Mesodermal cell (in vitro differentiated cells): ENCODE data around the gene TACC3.

Experiments
- H3K27ac ChIP-seq: 2 replicates; pipeline ENCODE4 v1.7.0; 2013; ENCODE audit warnings: mild to moderate bottlenecking, low read depth, low read length, moderate library complexity; ENCODE audit not compliant: severe bottlenecking
- H3K36me3 ChIP-seq: 2 replicates; pipeline ENCODE4 v1.7.1; 2013; ENCODE audit warnings: mild to moderate bottlenecking, low read length, moderate library complexity; ENCODE audit not compliant: control insufficient read depth, insufficient read depth
- H3K4me1 ChIP-seq: one replicate; pipeline ENCODE4 v1.7.1; 2013; ENCODE audit warnings: mild to moderate bottlenecking, low read length; ENCODE audit not compliant: insufficient read depth, control insufficient read depth, poor library complexity, severe bottlenecking
- H3K4me3 ChIP-seq: 2 replicates; pipeline ENCODE4 v1.7.0; 2013; ENCODE audit warnings: low read length, control low read depth, mild to moderate bottlenecking; ENCODE audit not compliant: insufficient read depth, poor library complexity, severe bottlenecking; ENCODE audit errors: extremely low read depth
- H3K9me3 ChIP-seq: 2 replicates; pipeline ENCODE4 v1.7.1; 2013; ENCODE audit warnings: mild to moderate bottlenecking, low read length, moderate library complexity; ENCODE audit not compliant: control insufficient read depth
- WGBS, 2 experiments: methylation state at CpG; one replicate each; pipeline ENCODE4 v1.1.5; 2013; ENCODE audit warnings: missing lambda C conversion rate in 2 of 2; ENCODE audit not compliant: insufficient coverage in 2 of 2; 5-methylcytosine and 5-hydroxymethylcytosine counted together

Gene TACC3

GRCh38 chr4:1749370-1749769 lies 28.0 kb downstream of the TACC3 start:
- peaks cover 4% of the 10 kb centered on the region for H3K36me3 ChIP-seq
- no peaks in the 10 kb centered on the region for H3K9me3 ChIP-seq
- H3K4me1 ChIP-seq: no peaks in the 10 kb centered on the region
- H3K4me3 ChIP-seq: no peak overlapping the region
- 100% methylated on average over 1 of the region's 3 CpGs for WGBS, 2 experiments
- no peak overlapping the region for H3K27ac ChIP-seq

GRCh38 chr4:1749826-1750225 lies 28.5 kb downstream of the TACC3 start:
- Histone ChIP-seq H3K4me3 (no peak overlapping the region), H3K27ac (no peak overlapping the region), H3K36me3 (no peaks in the 10 kb centered on the region), H3K4me1 (no peaks in the 10 kb centered on the region), H3K9me3 (no peaks in the 10 kb centered on the region)
- 80% methylated on average over 5 of the region's 14 CpGs; no CpG with 5 or more reads in 1 of the 2 experiments for WGBS, 2 experiments

GRCh38 chr4:1750381-1751154 lies 29.2 kb downstream of the TACC3 start:
- Histone ChIP-seq H3K9me3 (no peaks in the 10 kb centered on the region), H3K4me1 (no peaks in the 10 kb centered on the region), H3K27ac (no peak overlapping the region), H3K4me3 (no peak overlapping the region), H3K36me3 (no peaks in the 10 kb centered on the region)
- 86 to 90% methylated on average over 11 to 13 of the region's 18 CpGs for WGBS, 2 experiments

GRCh38 chr4:1751155-1751918 lies 30.0 kb downstream of the TACC3 start:
- WGBS, 2 experiments: 86 to 92% methylated on average over 27 to 28 of the region's 31 CpGs
- H3K9me3 ChIP-seq: no peaks in the 10 kb centered on the region
- H3K36me3 ChIP-seq: no peaks in the 10 kb centered on the region
- no peak overlapping the region for H3K4me3 ChIP-seq
- H3K4me1 ChIP-seq: no peaks in the 10 kb centered on the region
- H3K27ac ChIP-seq: no peak overlapping the region

- Histone ChIP-seq H3K27ac (no peak overlapping the region), H3K4me3 (no peak overlapping the region), H3K9me3 (no peaks in the 10 kb centered on the region), H3K36me3 (no peaks in the 10 kb centered on the region), H3K4me1 (no peaks in the 10 kb centered on the region)
- WGBS, 2 experiments: 84 to 89% methylated on average over 6 to 7 of the region's 8 CpGs
These were observed 30.6 kb downstream of the TACC3 start for GRCh38 chr4:1751919-1752283.

GRCh38 chr4:1752284-1753041 lies 31.1 kb downstream of the TACC3 start:
- Histone ChIP-seq H3K36me3 (no peaks in the 10 kb centered on the region), H3K4me1 (no peaks in the 10 kb centered on the region), H3K27ac (no peak overlapping the region), H3K9me3 (no peaks in the 10 kb centered on the region), H3K4me3 (no peak overlapping the region)
- WGBS, 2 experiments: 70 to 79% methylated on average over 25 to 26 of the region's 35 CpGs

- Histone ChIP-seq H3K36me3 (no peaks in the 10 kb centered on the region), H3K27ac (no peak overlapping the region), H3K9me3 (no peaks in the 10 kb centered on the region), H3K4me3 (no peak overlapping the region), H3K4me1 (no peaks in the 10 kb centered on the region)
- WGBS, 2 experiments: 90 to 95% methylated on average over 7 to 9 of the region's 10 CpGs
These were observed 32.0 kb downstream of the TACC3 start for GRCh38 chr4:1753294-1753696.

- H3K27ac ChIP-seq: no peak overlapping the region
- no peaks in the 10 kb centered on the region for H3K9me3 ChIP-seq
- H3K36me3 ChIP-seq: no peaks in the 10 kb centered on the region
- no peaks in the 10 kb centered on the region for H3K4me1 ChIP-seq
- H3K4me3 ChIP-seq: no peak overlapping the region
- 92 to 97% methylated on average over 14 to 15 of the region's 15 CpGs for WGBS, 2 experiments
These were observed 32.5 kb downstream of the TACC3 start for GRCh38 chr4:1753697-1754311.

GRCh38 chr4:1754336-1754735 lies 33.0 kb downstream of the TACC3 start:
- no peak overlapping the region for H3K4me3 ChIP-seq
- H3K9me3 ChIP-seq: no peaks in the 10 kb centered on the region
- H3K4me1 ChIP-seq: no peaks in the 10 kb centered on the region
- no peak overlapping the region for H3K27ac ChIP-seq
- no peaks in the 10 kb centered on the region for H3K36me3 ChIP-seq
- 85 to 96% methylated on average over 3 to 4 of the region's 5 CpGs for WGBS, 2 experiments

GRCh38 chr4:1755297-1755696 lies 34.0 kb downstream of the TACC3 start:
- H3K4me3 ChIP-seq: no peak overlapping the region
- no peaks in the 10 kb centered on the region for H3K9me3 ChIP-seq
- no peak overlapping the region for H3K27ac ChIP-seq
- 91% methylated on average over 11 to 17 of the region's 17 CpGs for whole genome bisulfite sequencing, 2 experiments
- H3K36me3 ChIP-seq: no peaks in the 10 kb centered on the region
- no peaks in the 10 kb centered on the region for H3K4me1 ChIP-seq
